GM12891 (cell line): ENCODE results near the gene UCHL3.

Experiments used
- PAX5 ChIP-seq: IDR thresholded peaks from 2 replicates; pipeline ENCODE4 v1.6.1; 2011; ENCODE audit warnings: low read length, moderate library complexity, mild to moderate bottlenecking; ENCODE audit not compliant: insufficient read depth, severe bottlenecking
- POLR2A ChIP-seq: IDR thresholded peaks from 2 replicates; pipeline ENCODE4 v1.6.1; 2011; ENCODE audit warnings: low read depth, low read length, control low read depth
- POLR2AphosphoS5 ChIP-seq: IDR thresholded peaks from 2 replicates; pipeline ENCODE4 v1.6.1; 2011; ENCODE audit warnings: low read depth, low read length, control low read depth
- SPI1 ChIP-seq: IDR thresholded peaks from 2 replicates; pipeline ENCODE4 v1.6.1; 2011; ENCODE audit warnings: low read depth, low read length, control low read depth
- TAF1 ChIP-seq: IDR thresholded peaks from 2 replicates; pipeline ENCODE4 v1.6.1; 2011; ENCODE audit warnings: low read depth, low read length, control low read depth

- no peak for TF ChIP-seq POLR2A
- no peak for TF ChIP-seq SPI1
- no peak for TF ChIP-seq POLR2AphosphoS5
- no peak for TF ChIP-seq TAF1
- TF ChIP-seq PAX5, result no peak
Observed at GRCh38 chr13:75633285-75633684, 83.7 kb downstream of the UCHL3 start.
